PC-9 (cell line): Measurements from ENCODE around the gene TROAP. TPM values are rescaled to one million over a fixed set of nuclear protein-coding genes. Genes with fewer than 3 reads are reported as not detected.

Experiments
- BruUV-seq: library from RNA; stranded (reverse); fragments of 400-500 nt; replicated peaks from 2 replicates; lab custom pipeline; 2021; lab: Mats Ljungman, UMichigan
- CTCF ChIA-PET: fragments of 300-600 bp; sonication (Branson Sonifier 250); formaldehyde crosslinking; loops from one replicate; lab custom pipeline; 2022; ENCODE audit warnings: antibody characterized with exemption; lab: Charles Lee
- POLR2A ChIA-PET: fragments of 300-600 bp; sonication (Branson Sonifier 250); formaldehyde crosslinking; loops from one replicate; lab custom pipeline; 2022; ENCODE audit warnings: antibody characterized with exemption; ENCODE audit not compliant: unreplicated experiment; lab: Charles Lee
- DNase-seq, 2 experiments: peaks; one replicate each; pipeline versions ENCODE4 v3.0.0 to v3.0.0-alpha.2; 2015 to 2022; ENCODE audit warnings: mixed read lengths in 1 of 2
- H2AFZ ChIP-seq: fragments of 200-600 bp; sonication (generic); 2 replicates; pipeline ENCODE4 v1.8.1; 2017; ENCODE audit warnings: antibody characterized with exemption
- H3F3A ChIP-seq: fragments of 200-600 bp; sonication (generic); 2 replicates; pipeline ENCODE4 v1.8.1; 2017; ENCODE audit warnings: antibody characterized with exemption, mild to moderate bottlenecking, low read depth; ENCODE audit not compliant: insufficient read depth
- H3K27ac ChIP-seq: fragments of 200-600 bp; sonication (generic); 2 replicates; pipeline ENCODE4 v1.6.1; 2016; ENCODE audit warnings: mixed run types
- H3K27me3 ChIP-seq: fragments of 200-600 bp; sonication (generic); 2 replicates; pipeline ENCODE4 v1.6.1; 2016; ENCODE audit warnings: low read depth, mixed run types; ENCODE audit not compliant: insufficient read depth
- H3K36me3 ChIP-seq: fragments of 200-600 bp; sonication (generic); 2 replicates; pipeline ENCODE4 v1.6.1; 2016; ENCODE audit warnings: low read depth, mixed run types
- H3K4me1 ChIP-seq: fragments of 200-600 bp; sonication (generic); replicated peaks from 2 replicates; pipeline ENCODE4 v1.6.1; 2016; ENCODE audit warnings: mixed run types; ENCODE audit not compliant: insufficient read depth
- H3K4me2 ChIP-seq: fragments of 200-600 bp; sonication (generic); 2 replicates; pipeline ENCODE4 v1.6.1; 2017; ENCODE audit warnings: mixed run types
- H3K4me3 ChIP-seq: fragments of 200-600 bp; sonication (generic); 2 replicates; pipeline ENCODE4 v1.6.1; 2016; ENCODE audit warnings: mixed run types
- H3K79me2 ChIP-seq: fragments of 200-600 bp; sonication (generic); 2 replicates; pipeline ENCODE4 v1.6.1; 2017; ENCODE audit warnings: low read depth, mixed run types
- H3K9me2 ChIP-seq: fragments of 200-600 bp; sonication (generic); 2 replicates; pipeline ENCODE4 v1.8.1; 2017; ENCODE audit warnings: mild to moderate bottlenecking; ENCODE audit not compliant: insufficient read depth
- H3K9me3 ChIP-seq: fragments of 200-600 bp; sonication (generic); 2 replicates; pipeline ENCODE4 v1.8.1; 2016; ENCODE audit warnings: low read depth; ENCODE audit not compliant: insufficient read depth
- H4K20me1 ChIP-seq: fragments of 200-600 bp; sonication (generic); 2 replicates; pipeline ENCODE4 v1.8.1; 2017; ENCODE audit not compliant: insufficient read depth
- CTCF ChIP-seq: fragments of 200-600 bp; sonication (generic); conservative IDR thresholded peaks from 2 replicates; pipeline ENCODE4 v1.6.1; 2017; ENCODE audit warnings: mixed run types, antibody characterized with exemption, mild to moderate bottlenecking, moderate library complexity
- EZH2 ChIP-seq: fragments of 200-600 bp; sonication (generic); IDR thresholded peaks from 2 replicates; pipeline ENCODE4 v1.8.0; 2017; ENCODE audit warnings: antibody characterized with exemption, low read depth
- intact Hi-C: fragments of 100-400 bp; cut with micrococcal nuclease; formaldehyde crosslinking; loops from one replicate; pipeline ENCODE4 v1.10.0; 2022; ENCODE audit not compliant: unreplicated experiment
- total RNA-seq: library from RNA; stranded (reverse); gene quantifications from 2 replicates; pipeline ENCODE4 v1.2.3, GENCODE V29; 2021

Gene TROAP
- total RNA-seq, 1 experiment from 2014 or later, result 79.9 TPM

- no peaks in the 10 kb centered on the region for H3K9me2 ChIP-seq
- H3K9me3 ChIP-seq, result no peaks in the 10 kb centered on the region
- no peak overlapping the region for H3K4me2 ChIP-seq
- H3K27ac ChIP-seq, result no peak overlapping the region
- H3K4me3 ChIP-seq, result no peak overlapping the region
- H4K20me1 ChIP-seq, result no peaks in the 10 kb centered on the region
- ChIA-PET POLR2A (no interaction called here), CTCF (interaction anchor here (1.6 kb wide), 1 partner anchor 68 kb away, joined by 4 read pairs; no protein-coding TSS in a partner anchor)
- no peak overlapping the region for H2AFZ ChIP-seq
- no TSS peak for BruUV-seq
- no peaks in the 10 kb centered on the region; the same call in 1 of the 2 replicates for H3F3A ChIP-seq
- no peaks in the 10 kb centered on the region for H3K79me2 ChIP-seq
- no peaks in the 10 kb centered on the region for H3K36me3 ChIP-seq
- intact Hi-C loops, result no loop called here
- TF ChIP-seq EZH2 (no peak), CTCF (no peak)
- DNase-seq, result no peak
- H3K4me1 ChIP-seq, result no peaks in the 10 kb centered on the region
- H3K27me3 ChIP-seq, result no peaks in the 10 kb centered on the region
Observed at GRCh38 chr12:49355913-49356312, 32.9 kb downstream of the TROAP start.

GRCh38 chr12:49357103-49357678 lies 34.1 kb downstream of the TROAP start:
- Histone ChIP-seq H3K79me2 (no peaks in the 10 kb centered on the region), H3K9me2 (no peaks in the 10 kb centered on the region), H3K4me1 (no peaks in the 10 kb centered on the region), H3K4me2 (no peak overlapping the region), H3K27ac (no peak overlapping the region), H2AFZ (no peak overlapping the region), H3K9me3 (no peaks in the 10 kb centered on the region), H3K27me3 (no peaks in the 10 kb centered on the region), H4K20me1 (no peaks in the 10 kb centered on the region), H3K36me3 (no peaks in the 10 kb centered on the region), H3F3A (no peaks in the 10 kb centered on the region; the same call in 1 of the 2 replicates), H3K4me3 (no peak overlapping the region)
- DNase-seq, result peak in 1 of 2 experiments; percentile 57
- TF ChIP-seq CTCF (peak; percentile 80), EZH2 (no peak)
- ChIA-PET CTCF (interaction anchor here (0.6 to 3.1 kb wide), 10 partner anchors 11 to 223 kb away, joined by 3 to 51 read pairs (median 5); partner anchors contain the start of gene DNAJC22), POLR2A (interaction anchor here (0.7 kb wide), 2 partner anchors 154 to 384 kb away, joined by 8 to 9 read pairs; no protein-coding TSS in a partner anchor)
- BruUV-seq, result no TSS peak
- intact Hi-C loops, result loop anchor here (1.0 kb wide), 2 partner anchors 26 to 69 kb away; no protein-coding TSS in a partner anchor

GRCh38 chr12:49358483-49359141 lies 35.6 kb downstream of the TROAP start:
- intact Hi-C loops, result loop anchor here (1.0 kb wide), 3 partner anchors 156 to 222 kb away; no protein-coding TSS in a partner anchor
- CTCF ChIA-PET, result interaction anchor here (0.5 to 3.1 kb wide), 16 partner anchors 11 to 405 kb away, joined by 3 to 51 read pairs (median 6); partner anchors contain the start of gene DNAJC22
- Histone ChIP-seq H3K4me1 (no peaks in the 10 kb centered on the region), H3K27ac (no peak overlapping the region), H2AFZ (no peak overlapping the region), H3K4me3 (no peak overlapping the region), H3K79me2 (no peaks in the 10 kb centered on the region), H3K27me3 (no peaks in the 10 kb centered on the region), H3K9me2 (no peaks in the 10 kb centered on the region), H4K20me1 (no peaks in the 10 kb centered on the region), H3F3A (no peaks in the 10 kb centered on the region; the same call in 1 of the 2 replicates), H3K36me3 (no peaks in the 10 kb centered on the region), H3K4me2 (no peak overlapping the region), H3K9me3 (no peaks in the 10 kb centered on the region)
- no peak for TF ChIP-seq EZH2
- peak; percentile 87 for TF ChIP-seq CTCF
- no TSS peak for BruUV-seq
- peak; percentile 51 to 54 for DNase-seq
- POLR2A ChIA-PET, result interaction anchor here (0.6 to 0.8 kb wide), 3 partner anchors 8 to 168 kb away, joined by 7 to 22 read pairs (median 10); partner anchors contain the start of gene SPATS2
